IMR-90 (cell line): ENCODE results near the gene XIRP1. TPM values are rescaled to one million over a fixed set of nuclear protein-coding genes. Genes with fewer than 3 reads are reported as not detected.

Experiments used
- ATAC-seq: fragments of 200-7000 bp; cut with Tn5 transposase; 2 replicates; pipeline ENCODE4 v1.9.1; 2020; ENCODE audit warnings: low read depth, mild to moderate bottlenecking, moderate library complexity
- BruUV-seq: library from RNA; stranded (reverse); fragments of 400-500 nt; replicated peaks from 2 replicates; lab custom pipeline; 2021; lab: Mats Ljungman, UMichigan
- CTCF ChIA-PET: fragments of 300-600 bp; formaldehyde crosslinking; extraction: SDS; loops from one replicate; lab custom pipeline; 2021; ENCODE audit warnings: antibody characterized with exemption; lab: Yijun Ruan, JAX
- POLR2A ChIA-PET: fragments of 300-600 bp; sonication (Branson Sonifier 250); formaldehyde crosslinking; loops from one replicate; lab custom pipeline; 2022; ENCODE audit warnings: antibody characterized with exemption; ENCODE audit not compliant: unreplicated experiment; lab: Charles Lee
- DNase-seq: peaks from one replicate; pipeline ENCODE4 v3.0.0; 2013
- H2AFZ ChIP-seq: replicated peaks from 2 replicates; pipeline ENCODE3; 2013; ENCODE audit warnings: low read length, mild to moderate bottlenecking; ENCODE audit not compliant: poor library complexity
- H2AK5ac ChIP-seq: 2 replicates; pipeline ENCODE4 v1.6.1; 2013; ENCODE audit warnings: low read depth, low read length, inconsistent platforms
- H2AK9ac ChIP-seq: replicated peaks from 2 replicates; pipeline ENCODE3; 2013; ENCODE audit warnings: mild to moderate bottlenecking, low read depth, low read length, moderate library complexity; ENCODE audit not compliant: poor library complexity
- H2BK120ac ChIP-seq: 2 replicates; pipeline ENCODE4 v1.6.1; 2013; ENCODE audit warnings: low read depth, low read length, inconsistent platforms
- H2BK15ac ChIP-seq: 3 replicates; pipeline ENCODE4 v1.6.1; 2013; ENCODE audit warnings: low read depth, low read length, inconsistent platforms
- H2BK20ac ChIP-seq: 2 replicates; pipeline ENCODE4 v1.6.1; 2013; ENCODE audit warnings: low read depth, mild to moderate bottlenecking, inconsistent platforms, low read length, moderate library complexity
- H2BK5ac ChIP-seq: 2 replicates; pipeline ENCODE4 v1.6.1; 2013; ENCODE audit warnings: mild to moderate bottlenecking, low read depth, low read length, inconsistent platforms; ENCODE audit not compliant: poor library complexity, severe bottlenecking
- H3K14ac ChIP-seq: replicated peaks from 2 replicates; pipeline ENCODE4 v1.6.1; 2013; ENCODE audit warnings: low read depth, low read length, inconsistent platforms
- H3K18ac ChIP-seq: 2 replicates; pipeline ENCODE4 v1.6.1; 2013; ENCODE audit warnings: low read depth, low read length, control low read depth
- H3K23ac ChIP-seq: 2 replicates; pipeline ENCODE4 v1.6.1; 2013; ENCODE audit warnings: low read depth, low read length, inconsistent platforms
- H3K27ac ChIP-seq: 2 replicates; pipeline ENCODE4 v1.5.1; 2013; ENCODE audit warnings: mild to moderate bottlenecking, control low read depth, low read length; ENCODE audit not compliant: insufficient read depth
- H3K27me3 ChIP-seq: 2 replicates; pipeline ENCODE4 v1.6.1; 2013; ENCODE audit warnings: low read length; ENCODE audit not compliant: control insufficient read depth, insufficient read depth
- H3K36me3 ChIP-seq: 2 replicates; pipeline ENCODE4 v1.6.1; 2013; ENCODE audit warnings: low read length, mixed read lengths; ENCODE audit not compliant: control insufficient read depth, insufficient read depth
- H3K4ac ChIP-seq: 2 replicates; pipeline ENCODE4 v1.6.1; 2013; ENCODE audit warnings: low read depth, low read length, inconsistent platforms
- H3K4me1 ChIP-seq: 2 replicates; pipeline ENCODE4 v1.6.1; 2013; ENCODE audit warnings: low read length, mixed read lengths; ENCODE audit not compliant: control insufficient read depth, insufficient read depth
- H3K4me2 ChIP-seq: 2 replicates; pipeline ENCODE4 v1.6.1; 2013; ENCODE audit warnings: low read depth, mild to moderate bottlenecking, control low read depth, low read length, moderate library complexity
- H3K4me3 ChIP-seq: 2 replicates; pipeline ENCODE4 v1.5.1; 2013; ENCODE audit warnings: low read depth, mild to moderate bottlenecking, control low read depth, low read length, moderate library complexity; ENCODE audit not compliant: insufficient read depth
- H3K56ac ChIP-seq: 2 replicates; pipeline ENCODE4 v1.6.1; 2013; ENCODE audit warnings: low read length, inconsistent platforms; ENCODE audit not compliant: insufficient read depth; ENCODE audit errors: extremely low read depth
- H3K79me1 ChIP-seq, 2 experiments: 2 replicates each; pipeline ENCODE4 v1.6.1; 2013; ENCODE audit warnings: low read length in 2 of 2, inconsistent platforms in 1 of 2, low read depth in 1 of 2
- H3K9ac ChIP-seq: 2 replicates; pipeline ENCODE4 v1.6.1; 2013; ENCODE audit warnings: low read depth, low read length, control low read depth
- H3K9me1 ChIP-seq: 2 replicates; pipeline ENCODE4 v1.6.1; 2013; ENCODE audit warnings: low read length, inconsistent platforms; ENCODE audit not compliant: insufficient read depth
- H3K9me3 ChIP-seq: 2 replicates; pipeline ENCODE4 v1.6.1; 2013; ENCODE audit warnings: low read length; ENCODE audit not compliant: control insufficient read depth, insufficient read depth
- H4K20me1 ChIP-seq: 2 replicates; pipeline ENCODE4 v1.6.1; 2013; ENCODE audit warnings: low read length, inconsistent platforms; ENCODE audit not compliant: insufficient read depth
- H4K5ac ChIP-seq: 2 replicates; pipeline ENCODE4 v1.6.1; 2013; ENCODE audit warnings: mild to moderate bottlenecking, low read depth, low read length, control low read depth
- H4K8ac ChIP-seq, 2 experiments: 2 replicates each; pipeline ENCODE4 v1.6.1; 2013; ENCODE audit warnings: low read depth in 2 of 2, low read length in 2 of 2, control low read depth in 1 of 2, inconsistent platforms in 1 of 2
- H4K91ac ChIP-seq: 2 replicates; pipeline ENCODE4 v1.6.1; 2013; ENCODE audit warnings: low read depth, low read length, inconsistent platforms; ENCODE audit not compliant: insufficient read depth
- CEBPB ChIP-seq: IDR thresholded peaks from 2 replicates; pipeline ENCODE4 v1.6.1; 2012; ENCODE audit warnings: low read depth, low read length, improper control_type of control experiment
- FOS ChIP-seq: fragments of 150-350 bp; IDR thresholded peaks from 2 replicates; pipeline ENCODE4 v1.6.1; 2016; ENCODE audit warnings: low read depth, low read length
- MAFK ChIP-seq: IDR thresholded peaks from 2 replicates; pipeline ENCODE4 v1.6.1; 2012; ENCODE audit warnings: low read depth, low read length, improper control_type of control experiment
- MXI1 ChIP-seq: IDR thresholded peaks from 2 replicates; pipeline ENCODE4 v1.6.1; 2012; ENCODE audit warnings: low read depth, mild to moderate bottlenecking, low read length, moderate library complexity, borderline replicate concordance
- SMC3 ChIP-seq: fragments of 150-350 bp; IDR thresholded peaks from 2 replicates; pipeline ENCODE4 v1.6.1; 2016; ENCODE audit warnings: low read depth, mild to moderate bottlenecking, antibody characterized with exemption, low read length, moderate library complexity
- WGBS, 2 experiments: methylation state at CpG; one replicate each; pipeline versions ENCODE4 v1.1.5 to v1.1.7; 2013; ENCODE audit warnings: missing lambda C conversion rate in 2 of 2; ENCODE audit not compliant: insufficient read length in 1 of 2; ENCODE audit errors: extremely low coverage in 2 of 2; 5-methylcytosine and 5-hydroxymethylcytosine counted together
- dilution Hi-C: fragments of 300-500 bp; cut with HindIII; formaldehyde crosslinking; loops from one replicate; pipeline ENCODE4 v1.14.3; 2018; ENCODE audit warnings: low sequenced_read_pairs; ENCODE audit not compliant: unreplicated experiment
- in situ Hi-C: fragments of 300-500 bp; cut with MboI; formaldehyde crosslinking; loops from 3 replicates; pipeline ENCODE4 v1.14.3; 2019; ENCODE audit warnings: low sequenced_read_pairs, inconsistent platforms, mixed read lengths
- intact Hi-C: fragments of 100-400 bp; cut with micrococcal nuclease; formaldehyde crosslinking; loops from 2 replicates; pipeline ENCODE4 v1.10.0; 2022
- polyA plus RNA-seq, 3 experiments: library from polyadenylated mRNA; depleted of rRNA; stranded (reverse); fragments of >200 nt; gene quantifications; 2 replicates each; pipeline ENCODE4 v1.2.3, GENCODE V29; 2012; ENCODE audit warnings: low replicate concordance in 1 of 3
- total RNA-seq: library from RNA; depleted of rRNA; stranded (reverse); fragments of >200 nt; gene quantifications from 2 replicates; pipeline ENCODE4 v1.2.3, GENCODE V29; 2012

The XIRP1 gene
- total and polyA plus RNA-seq, 2 of the 4 experiments (the other 2 are of a cell fraction), result under 0.01 to 0.07 TPM

GRCh38 chr3:39185326-39185958 lies 7.0 kb downstream of the XIRP1 start:
- H3K27me3 ChIP-seq, result no peaks in the 10 kb centered on the region
- no TSS peak for BruUV-seq
- H3K4me2 ChIP-seq, result no peak overlapping the region
- peaks cover 1% of the 10 kb centered on the region; the same call in 1 of the 2 replicates for H3K4me1 ChIP-seq
- no peak overlapping the region for H3K23ac ChIP-seq
- H3K56ac ChIP-seq, result no peak overlapping the region
- H2BK5ac ChIP-seq, result no peak overlapping the region
- POLR2A ChIA-PET, result no interaction called here
- TF ChIP-seq CEBPB (no peak), MXI1 (no peak), MAFK (no peak), SMC3 (no peak), FOS (no peak)
- no peak overlapping the region for H3K9ac ChIP-seq
- no peak overlapping the region for H2BK20ac ChIP-seq
- CTCF ChIA-PET, result interaction anchor here (0.6 to 1.2 kb wide), 2 partner anchors 60 to 93 kb away, joined by 3 to 7 read pairs; no protein-coding TSS in a partner anchor
- no peak overlapping the region for H3K27ac ChIP-seq
- H4K91ac ChIP-seq, result no peak overlapping the region
- H2AFZ ChIP-seq, result no peak overlapping the region
- H2AK9ac ChIP-seq, result no peak overlapping the region
- H3K4ac ChIP-seq, result no peak overlapping the region
- no peak overlapping the region for H4K5ac ChIP-seq
- in situ Hi-C loops (no loop called here), dilution Hi-C loops (no loop called here), intact Hi-C loops (no loop called here)
- no peaks in the 10 kb centered on the region for H3K9me3 ChIP-seq
- H3K36me3 ChIP-seq, result no peaks in the 10 kb centered on the region
- H3K4me3 ChIP-seq, result no peak overlapping the region
- H2AK5ac ChIP-seq, result no peak overlapping the region
- 47% methylated on average over 2 of the region's 9 CpGs; no CpG with 5 or more reads in 1 of the 2 experiments for WGBS, 2 experiments
- DNase-seq, result no peak
- H3K14ac ChIP-seq, result no peak overlapping the region
- H3K79me1 ChIP-seq, result 0 out of 4 replicates have a peak, but pooled peaks cover 0 to 1% of the 10 kb centered on the region in 2 experiments
- no peak overlapping the region for H2BK120ac ChIP-seq
- no peak for ATAC-seq
- no peak overlapping the region for H3K18ac ChIP-seq
- no peaks in the 10 kb centered on the region for H4K20me1 ChIP-seq
- H4K8ac ChIP-seq, result no peak overlapping the region
- H2BK15ac ChIP-seq, result no peak overlapping the region
- peaks cover 7% of the 10 kb centered on the region for H3K9me1 ChIP-seq
